ENCODE measurements around the gene LBX2.

LBX2 gene

DNA sequence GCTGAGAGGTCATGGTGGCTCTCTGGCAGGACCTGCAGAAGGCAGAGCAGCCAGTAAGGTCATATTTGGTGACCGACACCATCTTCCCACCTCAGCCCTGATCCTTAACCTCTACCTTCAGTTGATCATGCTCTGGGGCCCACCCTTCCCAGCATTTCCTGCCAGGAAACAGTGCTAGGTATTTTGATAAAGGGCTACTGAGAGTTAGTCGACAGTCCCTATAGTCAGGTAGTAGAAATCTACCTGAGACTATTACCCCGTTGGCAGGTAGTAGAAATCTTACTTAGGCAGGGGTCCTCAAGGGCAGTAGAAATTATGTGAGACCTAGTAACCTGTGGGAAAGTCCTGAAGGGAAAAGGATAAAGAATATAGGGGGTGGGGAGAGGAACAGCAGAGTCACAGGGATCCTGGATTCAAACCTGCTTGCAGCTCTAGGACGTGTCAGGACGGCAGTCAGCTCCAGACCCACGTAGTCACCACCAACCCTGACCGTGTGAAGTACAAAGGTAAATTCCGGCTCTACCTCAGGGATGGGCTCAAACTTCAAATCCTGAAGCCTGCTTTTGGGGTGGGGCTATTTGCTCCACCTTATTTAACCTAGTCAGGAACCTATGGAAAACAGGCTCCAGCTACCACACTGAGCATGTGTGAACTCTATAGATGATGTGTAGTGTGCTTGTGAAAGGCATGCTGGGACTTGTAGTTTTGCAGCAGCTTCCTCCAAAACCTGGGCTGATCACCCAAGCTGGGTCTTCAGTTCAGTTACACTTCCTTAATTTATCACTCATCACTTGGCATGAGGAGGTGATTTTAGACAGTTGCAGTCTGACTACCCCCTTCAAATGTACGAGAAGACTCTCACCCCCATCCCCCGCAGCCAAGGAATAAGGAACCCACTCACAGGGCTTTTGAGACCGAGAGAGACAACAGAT, 26.6 kb upstream of the LBX2 start, which contains the start of gene DQX1:
Gene DQX1 (minus strand): TSS at position 515 of the 932 bp plus-strand sequence. CDS start 502 bp downstream, at position 13.
- peak; percentile 48 to 66 for DNase-seq

GRCh38 chr2:74524955-74525716, 25.7 kb upstream of the LBX2 start:
- no peak for DNase-seq

DNA sequence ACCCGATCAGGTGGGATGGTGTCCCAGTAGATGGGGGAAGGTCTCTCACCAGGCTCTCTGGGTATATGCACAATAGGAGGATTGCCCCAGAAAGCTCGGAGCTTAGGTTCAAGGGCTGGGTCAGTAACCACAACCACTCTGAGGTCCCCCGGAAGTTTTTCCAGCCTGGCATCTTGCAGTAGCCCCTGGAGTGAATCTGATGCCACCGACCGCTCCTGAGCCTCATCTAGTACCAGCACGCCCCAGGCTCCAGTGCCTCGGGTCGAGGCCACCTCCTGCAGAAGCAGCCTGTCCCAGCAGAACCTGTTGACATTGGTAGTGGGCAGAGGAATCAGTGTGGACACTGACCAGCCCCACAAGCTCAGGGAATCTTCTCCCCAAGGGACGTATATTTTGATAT, 24.6 kb upstream of the LBX2 start:
- no peak for DNase-seq

- DNase-seq, result no peak
These were observed 23.1 kb upstream of the LBX2 start for GRCh38 chr2:74522516-74522915.

- no peak for DNase-seq
These were observed 17.2 kb upstream of the LBX2 start for GRCh38 chr2:74516650-74517049.

- DNase-seq, result peak; percentile 78 to 80
These were observed 16.7 kb upstream of the LBX2 start for GRCh38 chr2:74515981-74516633.

DNA sequence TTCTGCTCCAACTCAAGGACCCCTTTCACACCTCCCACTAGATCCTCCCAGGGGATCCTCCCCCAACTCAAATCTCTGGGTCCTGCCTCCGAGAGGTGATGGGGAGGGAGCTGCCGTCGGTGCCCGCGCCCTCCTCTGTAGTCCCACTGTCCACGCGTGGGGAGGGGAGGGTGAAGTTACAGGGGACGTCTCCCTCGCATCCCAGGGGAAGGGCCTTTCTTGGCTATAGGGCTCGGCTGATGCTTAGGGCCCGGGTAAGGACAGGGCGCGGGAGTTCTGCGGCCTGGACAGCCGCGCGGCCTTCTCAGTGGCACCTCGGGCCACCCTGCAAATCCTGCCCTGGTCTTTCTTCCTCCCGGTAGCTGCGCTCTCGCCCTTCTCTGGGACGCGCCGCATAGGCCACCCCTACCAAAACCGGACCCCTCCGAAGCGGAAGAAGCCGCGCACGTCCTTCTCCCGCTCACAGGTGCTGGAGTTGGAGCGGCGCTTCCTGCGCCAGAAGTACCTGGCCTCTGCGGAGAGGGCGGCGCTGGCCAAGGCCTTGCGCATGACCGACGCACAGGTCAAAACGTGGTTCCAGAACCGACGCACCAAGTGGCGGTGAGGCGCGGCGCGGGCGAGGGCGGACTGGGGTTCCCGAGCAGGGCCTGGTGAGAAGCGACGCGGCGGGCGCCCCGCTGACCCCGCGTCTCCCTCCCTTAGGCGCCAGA, 16.0 kb upstream of the LBX2 start:
- DNase-seq, result no peak

- no peak for DNase-seq
These were observed 15.2 kb upstream of the LBX2 start, which contains the start of gene TLX2 for GRCh38 chr2:74514368-74515270. Gene TLX2 (plus strand): TSS chr2:74514450. CDS start chr2:74514807, 357 bp downstream.

DNA sequence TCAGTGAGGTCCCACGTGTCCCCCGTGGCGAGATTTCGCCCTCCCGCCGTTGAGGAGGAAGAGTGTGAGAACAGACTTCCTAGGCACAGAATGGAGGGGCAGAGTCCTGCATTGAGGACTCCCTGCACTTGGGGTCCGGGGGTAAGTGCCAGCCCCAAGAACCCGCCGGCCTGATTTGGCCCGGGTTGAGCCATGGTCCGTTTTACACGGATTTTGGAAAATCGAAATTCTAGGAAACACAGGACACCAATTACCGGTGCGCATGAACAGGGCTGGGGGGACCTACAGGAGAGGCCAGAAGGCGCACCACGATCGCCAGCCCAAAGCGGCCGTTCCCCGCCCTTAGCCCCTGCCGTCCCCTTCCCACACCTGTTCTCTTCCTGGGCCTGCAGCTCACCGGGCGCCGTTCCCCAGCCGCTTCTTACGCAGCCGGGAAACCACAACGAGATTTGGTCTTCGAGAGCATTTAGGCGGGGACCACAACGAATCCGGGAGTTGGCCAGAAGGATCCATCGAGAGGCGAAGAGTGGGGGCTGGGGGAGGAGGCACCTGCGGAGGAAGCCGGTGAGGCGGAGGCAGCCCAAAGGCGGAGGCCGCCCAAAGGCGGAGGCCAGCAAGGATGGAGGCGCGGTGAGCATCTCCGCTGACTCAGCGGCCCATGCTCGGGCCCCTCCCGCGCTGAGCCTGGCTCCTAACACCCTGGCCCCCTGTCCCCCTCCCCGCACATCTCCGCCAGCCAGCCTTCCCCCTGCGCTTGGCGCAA, 14.4 kb upstream of the LBX2 start:
- DNase-seq, result no peak

DNA sequence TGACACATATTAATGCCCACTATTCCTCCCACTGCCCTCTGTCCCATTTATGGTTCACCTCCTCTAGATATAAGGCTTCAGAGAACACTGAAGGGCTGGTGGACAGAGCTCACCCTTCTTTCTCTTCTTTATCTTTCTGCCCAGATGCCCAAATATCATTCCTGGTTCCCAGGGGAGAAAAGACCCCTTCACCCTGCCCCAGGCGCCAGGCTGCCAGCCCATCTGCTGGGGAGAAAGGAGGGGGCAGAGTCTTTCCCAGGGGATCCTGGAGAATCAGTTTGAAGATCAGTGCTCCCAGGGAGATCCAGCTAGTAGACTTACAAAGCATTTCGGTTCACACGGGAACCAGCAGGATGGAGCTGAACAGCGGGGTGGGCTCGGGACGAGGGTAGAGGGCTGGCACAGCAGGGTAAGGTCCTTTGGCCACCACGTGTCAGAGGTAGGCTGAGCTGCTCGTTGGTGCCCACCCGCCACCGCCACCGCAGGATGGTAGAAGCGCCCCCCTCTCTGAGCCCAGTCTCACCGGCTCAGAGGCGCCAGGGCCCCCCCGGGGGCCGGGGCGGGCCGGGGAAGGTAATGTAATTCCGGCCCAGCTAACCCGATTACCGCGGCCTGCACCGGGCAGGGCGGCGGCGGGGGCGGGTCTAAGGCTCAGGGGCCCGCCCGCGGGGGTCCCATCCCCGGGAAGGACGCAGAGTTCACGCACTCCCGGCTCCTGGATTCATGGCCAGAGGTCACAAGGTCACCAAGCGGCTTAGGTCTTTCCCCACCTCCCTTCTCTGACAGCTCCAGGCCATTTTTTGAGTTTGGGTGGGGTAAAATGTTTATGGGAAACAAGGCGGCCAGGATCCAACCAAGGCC, 13.6 kb upstream of the LBX2 start:
- no peak for DNase-seq

GRCh38 chr2:74511104-74511989, 11.9 kb upstream of the LBX2 start:
- DNase-seq, result no peak

GRCh38 chr2:74510272-74510671, 10.9 kb upstream of the LBX2 start:
- DNase-seq, result no peak

DNA sequence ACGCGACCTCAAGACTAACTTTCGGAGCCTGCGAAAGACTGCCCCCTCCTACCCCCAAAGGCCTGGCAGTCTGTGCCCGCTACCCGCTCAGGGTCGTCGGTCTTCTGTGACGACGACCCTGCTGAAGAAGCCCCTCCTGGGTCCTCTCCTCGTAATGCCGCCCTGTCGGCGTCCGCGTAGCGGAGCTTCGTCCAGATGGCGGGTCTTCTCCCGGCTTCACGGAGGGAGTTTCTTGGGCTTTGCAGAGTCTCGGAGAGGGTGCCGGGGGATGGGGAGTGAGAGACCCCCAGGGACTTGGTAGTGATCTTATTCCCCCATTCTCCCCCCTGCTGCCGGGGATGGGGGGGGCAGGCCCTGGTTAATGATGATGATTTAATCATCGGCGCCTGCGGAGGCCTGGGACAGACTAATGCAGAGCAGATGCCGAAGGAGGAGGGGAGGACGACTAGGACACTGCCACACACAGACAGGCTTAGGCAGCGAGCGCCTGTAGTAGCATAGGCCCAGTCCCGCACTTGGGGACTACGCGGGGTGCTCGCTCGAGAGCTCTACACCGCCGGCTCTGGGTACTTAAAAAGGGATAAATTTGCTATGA, 8.6 kb upstream of the LBX2 start:
- DNase-seq, result no peak

- DNase-seq, result peak; percentile 98
These were observed 7.9 kb upstream of the LBX2 start, which contains the start of gene PCGF1 for GRCh38 chr2:74507145-74507925. Gene PCGF1 (minus strand): TSS chr2:74507695. CDS start chr2:74507668, 27 bp downstream.

GRCh38 chr2:74505448-74506246, 6.2 kb upstream of the LBX2 start:
- no peak for DNase-seq

GRCh38 chr2:74504591-74504990, 5.2 kb upstream of the LBX2 start:
- DNase-seq, result no peak

All from CD4-positive, alpha-beta T cell treated with Interleukin-1 beta for 1 hour (primary cell).